Germinal center (tissue), 1 donor: ENCODE data around the gene SLC12A5.

ENCODE experiments used
- DNase-seq: peaks from one replicate; pipeline ENCODE4 v3.0.0; 2012; ENCODE audit warnings: mixed read lengths, low spot score

Gene SLC12A5

GRCh38 chr20:46055269-46055668 is 26.3 kb downstream of the SLC12A5 start:
- DNase-seq, result no peak

- DNase-seq, result no peak
Measured at GRCh38 chr20:46056027-46056833, 27.2 kb downstream of the SLC12A5 start.

GRCh38 chr20:46056970-46057855 is 28.2 kb downstream of the SLC12A5 start:
- DNase-seq, result no peak

- DNase-seq, result peak; percentile 38
Measured at GRCh38 chr20:46057856-46058598, 29.0 kb downstream of the SLC12A5 start.

DNA sequence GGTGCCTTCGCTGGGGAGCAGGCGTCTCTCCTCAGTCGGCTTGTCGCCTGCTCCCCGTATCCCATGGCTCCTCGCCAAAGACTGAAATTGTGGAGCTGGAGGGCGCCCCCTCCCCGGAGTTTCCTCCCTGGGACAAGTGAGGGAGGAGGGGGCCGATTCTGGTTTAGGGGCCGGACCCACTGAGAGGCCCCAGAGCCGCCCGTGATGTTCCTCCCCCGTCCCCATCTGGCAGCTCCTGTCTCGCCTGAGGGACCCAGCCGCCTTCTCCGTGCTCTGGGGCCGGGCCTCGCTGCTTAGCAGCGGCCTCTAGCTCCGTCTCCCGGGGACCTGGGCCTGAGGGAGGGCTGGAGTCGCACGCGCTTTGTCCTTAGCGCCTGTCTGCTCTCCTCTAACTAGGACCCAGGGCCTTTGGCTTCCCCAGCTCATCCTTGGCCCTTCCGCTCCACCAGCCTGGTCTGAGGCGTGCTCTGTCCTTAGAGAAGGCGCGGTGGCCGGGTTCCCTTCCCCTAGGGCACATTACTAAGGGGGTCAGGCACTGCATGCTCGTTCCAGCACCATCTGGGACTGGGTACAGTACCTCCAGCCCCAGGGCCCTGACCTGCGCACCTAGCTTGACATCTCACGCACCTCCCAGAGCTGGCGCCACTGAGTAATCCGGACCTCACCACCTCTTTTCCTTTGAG is 29.7 kb downstream of the SLC12A5 start:
- peak; percentile 29 for DNase-seq

DNA sequence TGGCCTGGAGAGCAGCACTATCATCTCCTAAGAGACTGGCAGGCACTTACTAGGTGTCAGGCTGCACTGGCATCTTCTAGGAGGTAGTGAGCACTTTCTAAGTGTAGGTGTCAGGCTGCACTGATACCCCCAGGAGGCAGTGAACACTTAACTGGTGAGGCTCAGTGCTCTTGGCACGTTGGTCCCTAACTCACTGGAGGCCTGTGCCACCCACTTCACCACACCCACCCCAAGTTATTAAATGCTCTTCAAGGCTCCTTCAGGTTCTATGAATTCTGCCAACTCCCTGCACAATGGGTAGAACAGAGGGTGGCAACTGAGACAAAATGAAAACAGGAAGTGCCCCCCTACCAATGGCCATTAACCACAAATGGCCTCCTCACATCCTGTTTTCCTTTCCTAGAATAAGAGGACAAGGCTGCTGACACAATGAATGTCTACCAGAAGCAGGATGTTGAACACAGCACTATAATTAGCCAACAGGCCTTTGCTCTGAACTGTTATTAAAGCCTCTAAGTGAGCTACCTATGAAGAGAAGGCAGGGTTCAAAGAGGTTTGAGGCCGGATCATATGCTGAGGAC is 31.4 kb downstream of the SLC12A5 start:
- DNase-seq, result peak; percentile 31

DNA sequence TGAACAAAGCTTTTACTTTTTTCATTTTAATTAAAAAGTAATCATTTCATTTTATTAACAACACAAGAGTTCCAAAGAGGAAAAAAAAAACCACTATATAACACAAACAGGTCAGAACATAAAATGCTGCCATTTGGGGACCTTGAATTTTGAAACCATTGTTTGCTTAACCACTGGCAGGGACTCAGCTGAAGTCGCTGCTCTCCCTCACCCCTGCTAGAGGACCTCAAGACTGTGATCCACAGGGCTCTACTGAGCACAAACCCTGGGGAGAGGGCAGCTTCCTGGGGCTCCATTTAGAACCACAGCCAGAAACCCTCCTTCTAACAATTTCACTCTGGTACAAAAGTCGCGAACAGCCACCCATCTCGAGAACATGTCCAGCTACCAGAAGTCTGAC is 32.0 kb downstream of the SLC12A5 start:
- no peak for DNase-seq

DNA sequence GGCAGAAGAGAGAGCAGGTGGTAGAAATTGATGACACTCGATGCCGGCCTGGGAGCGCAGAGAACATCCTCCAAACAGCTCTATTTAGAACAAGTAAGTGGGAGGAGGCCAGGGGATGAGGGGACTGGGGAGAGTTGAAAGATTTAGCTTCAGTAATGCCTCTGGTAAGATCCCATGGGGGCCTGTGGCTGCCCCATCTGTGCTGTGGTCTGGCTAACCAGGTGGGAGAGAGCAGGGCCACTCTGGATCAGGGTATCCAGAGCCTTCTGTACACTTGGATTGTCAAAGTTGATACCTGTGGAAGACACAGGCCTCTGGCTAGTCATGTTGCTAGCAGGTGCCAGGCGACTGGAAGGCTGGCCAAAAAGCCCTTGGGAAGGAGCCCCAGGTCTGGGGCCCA is 33.1 kb downstream of the SLC12A5 start:
- no peak for DNase-seq

DNA sequence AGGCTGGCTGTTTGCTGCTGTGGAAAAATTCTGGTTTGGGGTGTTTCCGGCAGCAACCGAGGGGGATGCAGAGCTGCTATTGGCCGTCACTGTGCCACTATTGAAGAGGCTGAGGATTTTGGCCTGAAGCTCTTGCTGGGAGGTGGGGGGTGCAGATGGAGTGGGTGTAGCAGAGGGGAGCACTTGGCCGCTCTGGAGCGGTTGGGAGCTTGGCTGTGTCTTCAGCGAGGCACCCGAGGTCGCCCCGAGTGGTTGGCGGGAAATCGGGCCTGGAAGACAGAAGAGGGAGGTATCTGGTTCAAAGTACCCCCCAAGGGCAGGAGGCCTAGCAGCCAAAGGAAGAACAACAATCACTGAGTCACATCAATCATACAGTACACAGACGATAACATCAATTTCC is 33.6 kb downstream of the SLC12A5 start:
- no peak for DNase-seq

- no peak for DNase-seq
Measured at GRCh38 chr20:46063151-46063550, 34.1 kb downstream of the SLC12A5 start.

GRCh38 chr20:46063652-46064054 is 34.6 kb downstream of the SLC12A5 start:
- DNase-seq, result no peak

DNA sequence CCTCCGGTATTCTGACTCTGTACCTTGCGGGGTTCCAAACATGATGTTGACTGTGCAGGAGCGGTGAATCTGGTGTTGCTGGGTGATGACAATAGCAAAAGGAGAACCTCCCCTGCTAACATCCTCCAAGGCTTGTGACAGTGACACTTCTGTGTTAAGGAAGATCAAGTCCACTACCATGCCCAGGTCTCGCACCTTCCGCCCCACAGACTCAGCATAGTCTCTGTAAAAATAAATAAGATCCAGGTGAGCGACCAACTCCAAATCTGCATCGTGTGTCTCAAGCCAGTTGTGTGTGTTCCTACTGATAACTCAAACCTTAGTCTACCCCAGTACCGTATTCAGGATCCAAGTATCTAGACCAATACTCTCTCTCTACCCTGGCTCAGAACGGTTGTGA is 36.0 kb downstream of the SLC12A5 start:
- DNase-seq, result no peak

DNA sequence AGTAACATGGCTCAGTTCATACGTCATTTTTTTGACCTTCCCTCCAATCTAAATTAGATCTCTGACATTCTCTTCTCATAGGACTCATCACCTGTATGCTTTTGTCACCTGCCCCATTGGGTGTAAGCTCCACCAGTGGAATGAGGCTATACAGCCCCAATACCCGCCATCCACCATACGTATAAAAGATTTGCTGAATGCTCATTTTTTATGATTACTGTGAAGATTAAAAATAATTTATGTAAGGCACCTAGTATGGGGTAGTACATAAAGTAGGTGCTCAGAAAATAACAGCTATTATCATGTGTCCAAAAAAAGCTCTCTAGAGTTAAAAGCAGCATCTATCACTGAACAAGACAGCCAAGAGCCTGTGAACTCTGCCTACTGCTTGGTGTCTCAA is 36.7 kb downstream of the SLC12A5 start:
- DNase-seq, result no peak

- DNase-seq, result no peak
Measured at GRCh38 chr20:46070215-46070900, 41.3 kb downstream of the SLC12A5 start.

DNA sequence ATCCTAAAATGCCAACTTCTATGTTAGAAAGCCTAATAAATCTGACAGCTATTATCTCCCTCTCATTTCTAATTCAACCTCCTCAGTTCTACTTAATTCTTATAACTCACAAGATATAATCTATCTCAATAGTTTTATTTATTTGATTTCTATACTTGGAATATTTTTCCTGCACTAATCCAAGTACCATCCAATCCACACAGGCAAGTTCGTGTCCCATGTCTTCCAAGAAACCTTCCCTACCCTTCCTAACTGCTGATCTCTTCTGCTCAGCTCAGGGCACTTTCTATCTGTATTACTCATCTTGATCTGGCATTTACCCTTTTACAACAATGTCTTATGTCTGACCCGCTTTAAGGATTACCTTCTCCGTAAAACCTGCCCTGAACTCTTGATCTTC is 42.6 kb downstream of the SLC12A5 start:
- DNase-seq, result no peak

GRCh38 chr20:46073024-46073423 is 44.0 kb downstream of the SLC12A5 start:
- no peak for DNase-seq

DNA sequence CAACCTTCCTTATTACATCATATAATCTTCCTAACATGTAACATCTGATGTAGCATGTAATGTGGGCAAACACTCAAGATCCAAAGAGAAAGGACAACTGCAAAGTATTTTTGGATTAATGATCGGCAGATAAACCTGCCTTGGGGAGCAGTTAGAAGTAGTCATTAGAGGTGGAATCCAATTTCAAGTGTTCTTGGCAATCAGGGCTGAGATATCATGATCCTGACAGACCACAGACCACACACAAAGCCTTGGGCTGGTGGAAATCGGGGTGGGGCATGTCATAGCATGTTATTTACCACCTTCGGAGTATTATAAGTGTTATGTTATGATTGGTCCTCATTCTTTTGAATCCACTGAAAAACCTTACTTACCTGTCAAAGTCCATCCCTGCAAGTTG is 44.4 kb downstream of the SLC12A5 start:
- no peak for DNase-seq

DNA sequence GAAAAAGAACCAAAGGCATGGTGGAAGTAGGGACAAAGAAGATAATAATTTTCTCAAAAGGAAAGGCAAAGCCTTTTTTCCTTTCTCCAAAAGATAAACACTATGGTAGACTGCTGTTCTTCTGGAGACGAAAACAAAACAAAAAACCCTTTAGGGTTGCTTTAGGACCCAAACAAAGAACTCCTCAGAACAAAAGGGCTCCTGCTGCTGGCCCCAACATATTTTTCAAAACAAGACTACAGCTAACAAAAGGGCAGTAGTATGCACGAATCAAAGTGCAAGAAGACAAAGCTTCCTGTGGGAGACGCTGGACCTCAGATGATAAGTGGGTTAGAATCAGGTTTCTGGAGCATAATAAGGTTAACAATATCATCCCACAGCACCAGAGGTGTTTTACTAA is 45.0 kb downstream of the SLC12A5 start:
- no peak for DNase-seq

DNA sequence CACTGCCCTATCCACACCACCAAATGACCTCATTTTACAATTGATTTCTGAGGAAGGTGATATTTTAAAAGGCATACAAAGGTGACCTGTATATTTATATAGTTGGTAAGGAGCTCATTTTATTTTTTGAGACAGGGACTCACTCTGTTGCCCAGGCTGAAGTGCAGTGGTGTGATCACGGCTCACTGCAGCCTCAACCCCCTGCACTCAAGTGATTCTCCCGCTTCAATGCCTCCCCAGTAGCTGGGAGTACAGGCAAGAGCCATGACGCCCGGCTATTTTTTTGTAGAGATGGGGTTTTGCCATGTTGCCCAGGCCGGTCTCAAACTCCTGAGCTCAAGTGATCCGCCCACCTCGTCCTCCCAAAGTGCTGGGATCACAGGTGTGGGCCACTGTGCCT is 47.8 kb downstream of the SLC12A5 start:
- no peak for DNase-seq

GRCh38 chr20:46077642-46078305 is 48.8 kb downstream of the SLC12A5 start:
- DNase-seq, result no peak
